Muscle of arm (tissue), 12 donors: ENCODE data around the gene SPAG16. TPM values are rescaled to one million over a fixed set of nuclear protein-coding genes. Genes with fewer than 3 reads are reported as not detected.

Experiments
- DNase-seq: peaks from one replicate; pipeline ENCODE4 v3.0.0-alpha.2; 2013
- polyA plus RNA-seq, 12 donors: library from polyadenylated mRNA; unstranded; fragments of 120-200 nt; gene quantifications; one replicate each; pipeline ENCODE4 v1.2.1, GENCODE V29; 2013; ENCODE audit not compliant: insufficient read length in 12 of 12

The SPAG16 gene
- polyA plus RNA-seq, 12 donors, result 16.0 to 36.6 (median 21.1) TPM; not detected in 1

- no peak for DNase-seq
Observed at GRCh38 chr2:214156971-214157370, 872.7 kb downstream of the SPAG16 start.

DNA sequence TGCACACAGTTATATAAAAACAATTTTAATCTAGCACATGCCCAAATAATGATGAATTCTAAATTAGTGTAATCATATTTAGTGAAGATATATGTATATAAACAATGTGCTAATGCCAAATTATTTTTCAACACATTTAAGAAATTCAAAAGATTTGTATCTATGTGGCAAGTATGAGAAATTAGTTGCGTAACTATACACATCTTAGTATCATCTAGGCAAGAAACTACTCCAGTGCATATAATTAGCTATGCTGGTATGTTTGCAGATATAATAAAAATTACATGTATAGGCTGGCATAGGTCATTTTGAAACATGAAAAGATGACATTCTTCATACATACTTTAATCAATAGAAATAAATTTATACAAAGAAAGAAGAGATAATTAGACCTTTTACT lies 874.6 kb downstream of the SPAG16 start:
- no peak for DNase-seq

GRCh38 chr2:214169281-214169680 lies 885.0 kb downstream of the SPAG16 start:
- no peak for DNase-seq

- no peak for DNase-seq
Observed at GRCh38 chr2:214169736-214170135, 885.5 kb downstream of the SPAG16 start.

GRCh38 chr2:214174563-214174962 lies 890.3 kb downstream of the SPAG16 start:
- DNase-seq, result no peak

DNA sequence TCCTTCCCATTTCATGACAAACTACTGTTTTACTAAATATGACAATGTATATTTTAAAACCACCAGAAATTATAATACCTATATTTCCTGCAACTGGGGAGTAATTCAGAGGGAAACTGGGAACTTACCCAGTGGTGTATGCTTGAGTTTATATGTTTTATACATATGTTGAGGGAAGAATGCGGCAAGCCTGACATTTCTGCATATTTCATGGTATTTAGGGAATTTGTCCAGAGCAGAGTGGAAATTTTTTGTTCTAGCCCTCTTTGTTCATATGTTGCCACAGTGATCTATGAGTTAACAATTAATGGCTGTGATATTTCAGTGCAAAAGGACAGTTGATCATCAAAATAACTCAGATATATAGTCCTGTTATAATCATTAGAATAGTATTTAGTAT lies 895.8 kb downstream of the SPAG16 start:
- peak; percentile 5 for DNase-seq

GRCh38 chr2:214180686-214181085 lies 896.4 kb downstream of the SPAG16 start:
- DNase-seq, result no peak

GRCh38 chr2:214184461-214184860 lies 900.2 kb downstream of the SPAG16 start:
- no peak for DNase-seq

- no peak for DNase-seq
Observed at GRCh38 chr2:214185546-214185945, 901.3 kb downstream of the SPAG16 start.

DNA sequence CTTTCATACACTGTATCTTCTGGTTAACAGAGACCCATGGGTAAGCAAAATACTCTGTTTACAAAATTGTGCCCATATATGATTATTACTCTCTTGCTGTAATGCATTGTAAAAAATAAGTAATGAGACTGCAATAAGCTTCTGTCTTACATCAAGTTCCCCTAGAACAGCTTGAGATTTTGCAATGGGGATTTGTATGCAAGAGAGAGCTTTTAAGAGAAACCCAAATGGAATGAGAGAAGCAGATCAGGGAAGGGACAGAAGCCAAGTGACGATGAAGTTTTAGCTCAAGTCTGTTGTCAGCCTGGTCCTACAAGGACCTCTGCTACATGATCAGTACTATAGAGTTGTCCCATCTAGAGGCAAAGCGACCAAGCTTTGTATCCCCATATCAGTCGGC lies 908.4 kb downstream of the SPAG16 start:
- no peak for DNase-seq

GRCh38 chr2:214193943-214194342 lies 909.7 kb downstream of the SPAG16 start:
- DNase-seq, result no peak

- DNase-seq, result no peak
Observed at GRCh38 chr2:214196260-214196659, 912.0 kb downstream of the SPAG16 start.

DNA sequence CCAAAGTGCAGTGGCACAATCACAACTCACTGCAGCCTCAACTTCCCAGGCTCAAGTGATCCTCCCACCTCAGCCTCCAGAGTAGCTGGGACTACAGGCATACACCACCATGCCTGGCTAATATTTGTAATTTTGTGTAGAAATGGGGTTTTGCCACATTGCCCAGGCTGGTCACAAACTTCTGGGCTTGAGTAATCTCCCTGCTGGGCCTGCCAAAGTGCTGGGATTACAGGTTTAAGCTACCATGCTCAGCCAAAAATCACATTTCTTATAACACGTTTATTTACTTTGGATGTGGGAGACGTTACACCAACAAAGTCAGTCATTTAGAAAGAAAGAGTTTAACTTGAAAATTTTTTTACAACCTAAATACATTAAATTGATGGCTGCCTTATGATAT lies 917.6 kb downstream of the SPAG16 start:
- no peak for DNase-seq

DNA sequence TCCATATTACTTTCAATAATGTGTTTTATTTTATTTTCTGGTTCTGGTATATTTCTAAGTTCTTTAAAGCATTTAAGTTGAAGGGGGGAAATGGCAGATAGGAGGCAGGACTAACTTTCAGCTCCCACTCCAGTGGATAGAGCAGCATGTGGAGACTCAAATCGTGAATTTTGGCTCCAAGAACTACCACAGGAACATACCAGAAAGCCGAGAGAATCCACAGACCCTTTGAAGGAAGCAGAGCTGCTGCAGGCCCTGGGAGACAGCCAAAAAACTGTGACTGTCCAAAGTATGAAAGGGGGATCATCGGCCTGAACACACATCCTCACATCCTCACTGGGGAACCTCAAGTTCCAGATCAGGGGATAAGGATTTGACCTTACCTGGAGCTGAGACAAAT lies 919.0 kb downstream of the SPAG16 start:
- no peak for DNase-seq

GRCh38 chr2:214203744-214204289 lies 919.6 kb downstream of the SPAG16 start:
- no peak for DNase-seq

- no peak for DNase-seq
Observed at GRCh38 chr2:214215107-214215506, 930.8 kb downstream of the SPAG16 start.

- DNase-seq, result no peak
Observed at GRCh38 chr2:214217136-214217535, 932.9 kb downstream of the SPAG16 start.

- no peak for DNase-seq
Observed at GRCh38 chr2:214217599-214217998, 933.3 kb downstream of the SPAG16 start.

- no peak for DNase-seq
Observed at GRCh38 chr2:214220251-214220650, 936.0 kb downstream of the SPAG16 start.

DNA sequence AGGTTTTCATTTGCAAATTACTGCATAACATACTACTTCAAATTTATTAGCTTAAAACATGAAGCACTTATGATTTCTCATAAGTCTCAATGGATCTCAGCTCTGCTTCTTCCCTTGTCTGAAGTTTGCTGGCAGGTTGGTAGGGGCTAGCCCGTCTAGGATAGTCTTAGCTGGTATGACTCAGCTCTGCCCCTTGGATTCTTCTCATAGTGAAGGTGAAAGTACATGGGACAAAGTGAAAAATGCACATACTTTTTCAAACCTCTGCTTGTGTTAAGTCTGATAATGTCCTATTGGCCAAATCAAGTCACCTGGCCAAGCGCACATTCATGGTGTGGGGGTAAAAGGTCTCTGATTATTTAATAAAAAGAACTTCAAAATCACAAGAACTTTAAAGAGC lies 941.8 kb downstream of the SPAG16 start:
- DNase-seq, result no peak

DNA sequence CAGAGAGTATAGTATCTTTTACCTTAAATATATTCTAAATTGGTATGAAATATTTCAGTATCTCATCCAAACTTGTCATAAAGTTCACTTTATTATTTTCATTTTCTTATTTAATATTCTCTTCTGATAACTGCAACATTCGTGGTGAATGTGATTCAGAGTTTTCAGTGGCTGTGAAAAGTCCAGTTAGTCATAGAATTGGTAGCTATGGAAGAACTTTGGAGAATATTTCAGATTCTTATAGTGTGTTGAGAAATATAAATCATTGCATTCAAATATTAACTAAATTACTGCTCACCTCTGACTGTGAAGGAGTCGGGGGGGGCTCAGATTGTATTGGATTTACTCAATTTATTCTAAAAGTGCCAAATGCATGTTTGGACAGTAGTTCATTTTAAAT lies 948.0 kb downstream of the SPAG16 start:
- DNase-seq, result no peak

GRCh38 chr2:214233164-214233563 lies 948.9 kb downstream of the SPAG16 start:
- no peak for DNase-seq

DNA sequence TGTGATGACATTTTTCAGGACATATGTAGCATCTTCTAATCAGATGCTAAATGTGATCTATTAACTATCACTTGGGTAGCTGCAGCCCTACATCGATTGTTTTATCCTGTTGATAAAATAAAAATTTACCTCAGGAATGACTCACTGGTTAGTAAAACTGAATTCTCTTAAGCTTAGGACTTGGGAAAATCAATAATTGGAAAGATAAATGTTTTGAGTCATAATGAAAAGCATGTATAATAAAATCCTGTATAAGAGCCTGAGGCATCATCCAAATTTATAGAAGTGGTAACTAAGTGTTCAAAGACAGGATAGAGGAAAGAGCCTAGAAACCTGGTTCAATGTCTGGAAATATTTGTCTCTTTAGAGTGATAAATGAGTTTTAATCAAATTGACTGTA lies 958.5 kb downstream of the SPAG16 start:
- DNase-seq, result no peak

GRCh38 chr2:214244847-214245246 lies 960.6 kb downstream of the SPAG16 start:
- DNase-seq, result no peak

DNA sequence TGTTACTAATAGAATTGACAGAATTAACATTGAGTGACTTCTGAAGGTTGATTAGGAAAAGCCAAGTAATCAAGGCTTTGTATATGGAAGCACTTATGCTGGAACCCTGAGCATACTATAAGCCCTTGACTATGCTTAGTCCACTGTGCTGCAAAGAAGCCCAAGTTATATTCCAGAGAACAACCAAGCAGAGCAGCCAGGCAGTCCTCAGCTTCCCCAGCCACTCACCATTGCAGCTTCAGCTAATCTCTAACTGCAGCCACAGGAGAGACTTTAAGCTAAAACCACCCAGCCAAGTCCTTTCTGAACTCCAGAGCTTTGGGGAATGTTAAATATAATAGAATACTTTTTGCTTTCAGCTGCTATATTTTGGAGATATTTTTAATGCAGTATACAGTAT lies 962.2 kb downstream of the SPAG16 start:
- no peak for DNase-seq
